GM10248 (cell line): ENCODE measurements around the gene THRA.

Source experiments
- CTCF ChIA-PET: fragments of 300-600 bp; sonication (Branson Sonifier 250); formaldehyde crosslinking; extraction: SDS; loops from one replicate; lab custom pipeline; 2021; ENCODE audit warnings: antibody characterized with exemption; lab: Yijun Ruan, JAX
- POLR2A ChIA-PET: fragments of 350-650 bp; sonication (Branson Sonifier 250); formaldehyde crosslinking; extraction: SDS; loops from one replicate; lab custom pipeline; 2020; ENCODE audit warnings: antibody characterized with exemption; lab: Yijun Ruan, JAX
- DNase-seq: peaks from one replicate; pipeline ENCODE4 v3.0.0; 2012; ENCODE audit errors: extremely low spot score
- TF ChIP-seq, protein P1 (sequence below): IDR thresholded peaks from 2 replicates; pipeline ENCODE4 v1.5.1; 2012; ENCODE audit warnings: mild to moderate bottlenecking, low read depth; ENCODE audit errors: extremely low read depth, missing control alignments, control extremely low read depth

THRA gene

DNA sequence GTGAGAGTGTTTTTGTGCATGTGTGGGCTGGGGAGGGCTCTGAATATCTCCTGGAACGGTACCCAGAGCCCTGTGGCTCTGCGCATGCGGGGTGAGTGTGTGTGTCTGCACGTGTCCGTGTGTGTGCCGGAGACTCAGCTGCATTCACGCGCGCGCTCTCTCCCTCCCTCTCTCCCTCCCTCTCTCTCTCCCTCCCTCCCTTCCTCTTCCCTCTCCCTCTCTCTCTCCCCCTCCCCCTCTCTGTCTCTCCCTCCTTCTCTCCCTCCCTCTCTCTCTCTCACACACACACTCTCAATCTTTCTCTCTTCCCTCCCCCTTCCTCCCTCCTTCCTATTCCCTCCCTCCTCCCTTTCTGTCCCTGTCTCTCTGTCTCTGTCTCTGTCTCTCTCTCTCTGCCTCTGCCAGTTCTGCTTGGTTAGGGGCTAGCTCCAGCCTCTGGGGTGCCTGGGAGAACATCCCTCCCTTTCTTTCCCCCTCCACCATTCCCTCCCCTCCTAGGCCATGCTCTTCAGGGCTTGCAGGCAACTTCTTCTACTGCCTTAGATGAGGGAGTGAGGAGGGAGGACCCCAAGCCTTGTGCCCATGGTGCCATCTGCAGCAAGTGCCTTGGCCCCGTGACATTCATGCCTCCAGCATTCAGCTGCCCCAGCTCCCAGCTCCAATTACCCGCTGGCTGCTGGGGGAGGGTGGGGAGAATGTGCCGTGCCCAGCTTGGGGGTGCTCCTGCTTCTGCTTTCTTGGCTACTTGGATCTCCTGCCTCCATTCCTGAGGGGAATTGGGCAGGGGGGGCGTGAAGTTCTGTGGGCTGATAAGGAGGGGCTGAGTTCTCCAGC, 6.4 kb downstream of the THRA start:
- TF ChIP-seq, protein P1, sequence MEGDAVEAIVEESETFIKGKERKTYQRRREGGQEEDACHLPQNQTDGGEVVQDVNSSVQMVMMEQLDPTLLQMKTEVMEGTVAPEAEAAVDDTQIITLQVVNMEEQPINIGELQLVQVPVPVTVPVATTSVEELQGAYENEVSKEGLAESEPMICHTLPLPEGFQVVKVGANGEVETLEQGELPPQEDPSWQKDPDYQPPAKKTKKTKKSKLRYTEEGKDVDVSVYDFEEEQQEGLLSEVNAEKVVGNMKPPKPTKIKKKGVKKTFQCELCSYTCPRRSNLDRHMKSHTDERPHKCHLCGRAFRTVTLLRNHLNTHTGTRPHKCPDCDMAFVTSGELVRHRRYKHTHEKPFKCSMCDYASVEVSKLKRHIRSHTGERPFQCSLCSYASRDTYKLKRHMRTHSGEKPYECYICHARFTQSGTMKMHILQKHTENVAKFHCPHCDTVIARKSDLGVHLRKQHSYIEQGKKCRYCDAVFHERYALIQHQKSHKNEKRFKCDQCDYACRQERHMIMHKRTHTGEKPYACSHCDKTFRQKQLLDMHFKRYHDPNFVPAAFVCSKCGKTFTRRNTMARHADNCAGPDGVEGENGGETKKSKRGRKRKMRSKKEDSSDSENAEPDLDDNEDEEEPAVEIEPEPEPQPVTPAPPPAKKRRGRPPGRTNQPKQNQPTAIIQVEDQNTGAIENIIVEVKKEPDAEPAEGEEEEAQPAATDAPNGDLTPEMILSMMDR: no peak
- CTCF ChIA-PET: interaction anchor here (0.7 to 14.2 kb wide), 11 partner anchors 8 to 100 kb away, joined by 3 to 215 read pairs (median 3); partner anchors contain the start of gene MED24
- DNase-seq: peak; percentile 70
- POLR2A ChIA-PET: interaction anchor here (0.6 kb wide), 1 partner anchor 1334 kb away, joined by 7 read pairs; no protein-coding TSS in a partner anchor

- TF ChIP-seq, protein P1: no peak
- no peak for DNase-seq
- POLR2A ChIA-PET: no interaction called here
- CTCF ChIA-PET: interaction anchor here (0.9 to 2.2 kb wide), 7 partner anchors 12 to 99 kb away, joined by 3 to 12 read pairs (median 3); no protein-coding TSS in a partner anchor
Measured at GRCh38 chr17:40069751-40070708, 7.3 kb downstream of the THRA start.

DNA sequence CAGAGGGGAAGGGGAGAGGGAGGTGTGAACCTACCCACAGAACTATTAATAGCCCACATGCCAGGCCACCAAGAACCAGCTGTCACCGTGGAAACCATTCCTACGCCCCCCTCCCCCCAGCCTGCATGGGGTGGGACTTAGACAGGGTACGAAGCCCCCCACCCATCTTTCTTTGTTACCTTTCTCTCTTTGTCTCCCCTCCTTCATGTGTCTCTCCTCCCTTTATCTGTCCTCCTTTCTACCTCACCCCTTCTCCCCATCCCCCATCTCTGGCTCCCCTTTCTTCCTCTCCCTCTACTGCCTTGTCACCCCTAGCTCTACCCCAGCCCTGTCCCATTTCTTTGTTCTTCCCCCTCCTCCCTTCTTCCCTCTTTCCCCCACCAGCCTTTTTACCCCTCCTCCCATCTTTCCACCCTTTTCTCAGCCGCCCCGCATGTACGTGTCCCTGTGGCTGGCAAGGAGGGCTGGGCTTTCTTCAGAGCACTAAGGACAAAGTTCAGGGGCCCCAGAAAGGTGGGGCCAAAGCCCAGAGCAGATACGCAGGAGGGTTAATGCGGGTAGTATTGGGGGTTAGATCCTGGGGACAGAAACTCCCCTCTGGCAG, 8.0 kb downstream of the THRA start:
- ChIA-PET POLR2A (no interaction called here), CTCF (interaction anchor here (1.1 to 3.3 kb wide), 5 partner anchors 8 to 98 kb away, joined by 3 to 14 read pairs (median 5); partner anchors contain the start of gene THRA)
- TF ChIP-seq, protein P1: no peak
- DNase-seq: no peak

- POLR2A ChIA-PET: no interaction called here
- TF ChIP-seq, protein P1: no peak
- DNase-seq: no peak
- CTCF ChIA-PET: interaction anchor here (1.1 to 3.3 kb wide), 5 partner anchors 8 to 97 kb away, joined by 3 to 14 read pairs (median 5); partner anchors contain the start of gene THRA
Measured at GRCh38 chr17:40071313-40072039, 8.7 kb downstream of the THRA start.

DNA sequence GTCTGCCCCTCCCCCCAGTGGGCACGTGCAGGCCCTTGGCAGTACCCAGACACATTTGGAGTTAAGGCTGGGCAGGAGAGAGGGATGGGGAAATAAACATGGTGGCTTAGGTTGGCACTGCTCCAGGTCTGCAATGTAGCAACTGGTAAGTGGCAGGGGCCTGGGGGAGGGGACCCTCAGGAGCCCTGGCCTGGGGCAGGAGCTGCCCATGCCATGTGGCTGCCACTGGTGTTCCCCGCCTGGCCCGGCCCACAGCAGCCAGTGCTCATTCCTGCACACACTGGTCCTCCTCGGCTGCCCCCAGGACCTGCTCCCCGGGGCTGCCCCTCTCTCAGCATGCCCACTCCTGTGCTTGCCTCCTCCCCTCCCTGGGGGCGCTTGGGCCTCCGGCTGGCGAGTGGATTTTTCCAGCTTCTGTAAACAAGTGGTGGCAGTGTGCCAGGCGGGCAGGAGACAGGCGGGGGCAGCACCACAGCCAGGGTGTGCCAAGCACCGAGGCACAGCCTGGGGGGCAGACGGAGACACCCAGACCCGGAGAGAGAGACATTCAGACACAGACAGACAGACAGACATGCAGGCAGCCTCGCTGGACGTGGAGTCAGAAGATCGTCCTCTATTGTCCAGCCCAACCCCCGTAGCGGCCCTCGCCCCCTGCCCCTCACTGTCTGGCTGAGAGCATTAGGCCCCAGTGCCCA, 9.4 kb downstream of the THRA start:
- ChIA-PET CTCF (interaction anchor here (1.0 to 9.4 kb wide), 8 partner anchors 9 to 97 kb away, joined by 3 to 215 read pairs (median 4); partner anchors contain the start of gene THRA), POLR2A (no interaction called here)
- TF ChIP-seq, protein P1: no peak
- no peak for DNase-seq
